AG04450 (cell line): ENCODE results near the gene FANCC. TPM values are rescaled to one million over a fixed set of nuclear protein-coding genes. Genes with fewer than 3 reads are reported as not detected.

ENCODE experiments used
- CTCF ChIA-PET: fragments of 300-600, 350-600 bp; formaldehyde crosslinking; extraction: SDS; loops from one replicate; lab custom pipeline; 2022; ENCODE audit warnings: antibody characterized with exemption, inconsistent platforms; lab: Charles Lee
- POLR2A ChIA-PET: fragments of 350-600 bp; formaldehyde crosslinking; extraction: SDS; loops from one replicate; lab custom pipeline; 2021; ENCODE audit warnings: antibody characterized with exemption, inconsistent platforms; lab: Yijun Ruan, JAX
- DNase-seq: peaks from one replicate; pipeline ENCODE4 v3.0.0-alpha.2; 2011; ENCODE audit warnings: low read depth, low spot score
- H3K27ac ChIP-seq: one replicate; pipeline ENCODE4 v1.5.1; 2012; ENCODE audit warnings: low read depth, low read length, control low read depth
- H3K27me3 ChIP-seq: one replicate; pipeline ENCODE4 v1.6.0; 2012; ENCODE audit warnings: low read length; ENCODE audit not compliant: control insufficient read depth, insufficient read depth
- H3K4me3 ChIP-seq: 2 replicates; pipeline ENCODE4 v1.5.1; 2011; ENCODE audit warnings: mild to moderate bottlenecking, low read depth, low read length, control low read depth
- H3K9me3 ChIP-seq: 2 replicates; pipeline ENCODE4 v1.5.1; 2012; ENCODE audit warnings: low read length; ENCODE audit not compliant: control insufficient read depth, insufficient read depth
- polyA plus RNA-seq: library from polyadenylated mRNA; depleted of rRNA; stranded (reverse); fragments of >200 nt; gene quantifications from 2 replicates; pipeline ENCODE4 v1.2.3, GENCODE V29; 2011
- TF ChIP-seq, protein P1 (sequence below): IDR thresholded peaks from 2 replicates; pipeline ENCODE4 v1.5.1; 2011; ENCODE audit warnings: low read depth, low read length, control low read depth, inconsistent platforms

Gene FANCC
- polyA plus RNA-seq, 1 experiment, result 10.8 TPM

DNA sequence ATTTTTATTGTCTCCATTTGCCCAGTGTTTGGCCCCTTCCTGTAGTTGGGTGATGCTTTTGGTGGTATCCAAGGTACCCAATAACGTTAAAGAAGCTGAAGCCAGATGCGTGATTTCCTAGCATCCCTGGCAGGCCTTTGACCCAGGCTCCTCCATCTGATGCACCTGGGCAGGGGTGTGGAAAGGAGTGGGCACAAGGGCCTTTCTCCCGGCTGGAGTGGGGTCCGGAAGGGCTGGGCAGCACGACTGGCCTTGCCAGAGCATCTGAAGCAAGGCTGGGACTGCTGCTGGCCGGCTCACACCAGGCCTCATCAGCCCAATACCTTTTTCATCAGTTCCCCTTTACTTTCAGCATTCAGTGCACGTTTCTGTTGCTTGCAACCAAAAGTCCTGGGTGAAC is 220.2 kb downstream of the FANCC start:
- Histone ChIP-seq H3K4me3 (no peak overlapping the region), H3K27me3 (no peaks in the 10 kb centered on the region), H3K27ac (no peak overlapping the region), H3K9me3 (peaks cover 10% of the 10 kb centered on the region; the same call in 1 of the 2 replicates)
- DNase-seq, result no peak
- ChIA-PET CTCF (interaction anchor here (1.2 to 3.2 kb wide), 2 partner anchors 30 to 34 kb away, joined by 3 to 10 read pairs; no protein-coding TSS in a partner anchor), POLR2A (no interaction called here)
- TF ChIP-seq, protein P1, sequence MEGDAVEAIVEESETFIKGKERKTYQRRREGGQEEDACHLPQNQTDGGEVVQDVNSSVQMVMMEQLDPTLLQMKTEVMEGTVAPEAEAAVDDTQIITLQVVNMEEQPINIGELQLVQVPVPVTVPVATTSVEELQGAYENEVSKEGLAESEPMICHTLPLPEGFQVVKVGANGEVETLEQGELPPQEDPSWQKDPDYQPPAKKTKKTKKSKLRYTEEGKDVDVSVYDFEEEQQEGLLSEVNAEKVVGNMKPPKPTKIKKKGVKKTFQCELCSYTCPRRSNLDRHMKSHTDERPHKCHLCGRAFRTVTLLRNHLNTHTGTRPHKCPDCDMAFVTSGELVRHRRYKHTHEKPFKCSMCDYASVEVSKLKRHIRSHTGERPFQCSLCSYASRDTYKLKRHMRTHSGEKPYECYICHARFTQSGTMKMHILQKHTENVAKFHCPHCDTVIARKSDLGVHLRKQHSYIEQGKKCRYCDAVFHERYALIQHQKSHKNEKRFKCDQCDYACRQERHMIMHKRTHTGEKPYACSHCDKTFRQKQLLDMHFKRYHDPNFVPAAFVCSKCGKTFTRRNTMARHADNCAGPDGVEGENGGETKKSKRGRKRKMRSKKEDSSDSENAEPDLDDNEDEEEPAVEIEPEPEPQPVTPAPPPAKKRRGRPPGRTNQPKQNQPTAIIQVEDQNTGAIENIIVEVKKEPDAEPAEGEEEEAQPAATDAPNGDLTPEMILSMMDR, result no peak

DNA sequence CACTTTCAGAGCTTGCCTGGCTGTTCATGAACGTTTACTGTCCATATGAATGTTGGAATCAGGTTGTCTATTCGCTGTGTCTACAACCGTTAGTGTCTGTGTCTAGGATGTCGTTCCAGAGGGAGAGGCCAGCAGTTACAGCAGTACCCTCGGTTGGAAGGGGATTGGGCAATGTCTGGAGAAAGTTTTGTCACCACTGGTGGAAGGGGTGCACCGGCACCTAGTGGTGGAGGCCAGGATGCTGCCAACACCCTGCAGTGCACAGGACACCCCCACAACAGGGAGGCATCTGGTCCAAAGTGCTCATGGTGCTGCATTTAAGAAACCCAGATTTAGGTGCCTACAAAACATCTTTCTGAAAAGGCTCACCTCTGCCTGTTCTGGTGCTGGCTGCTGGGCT is 220.7 kb downstream of the FANCC start:
- ChIA-PET POLR2A (no interaction called here), CTCF (interaction anchor here (1.5 to 3.2 kb wide), 2 partner anchors 10 to 34 kb away, joined by 6 to 10 read pairs; no protein-coding TSS in a partner anchor)
- H3K4me3 ChIP-seq, result no peak overlapping the region
- no peaks in the 10 kb centered on the region for H3K27me3 ChIP-seq
- no peak overlapping the region for H3K27ac ChIP-seq
- peaks cover 10% of the 10 kb centered on the region; the same call in 1 of the 2 replicates for H3K9me3 ChIP-seq
- TF ChIP-seq, protein P1, result 0 out of 2 replicates have a peak, but pooled peaks have one; percentile 4
- no peak for DNase-seq

DNA sequence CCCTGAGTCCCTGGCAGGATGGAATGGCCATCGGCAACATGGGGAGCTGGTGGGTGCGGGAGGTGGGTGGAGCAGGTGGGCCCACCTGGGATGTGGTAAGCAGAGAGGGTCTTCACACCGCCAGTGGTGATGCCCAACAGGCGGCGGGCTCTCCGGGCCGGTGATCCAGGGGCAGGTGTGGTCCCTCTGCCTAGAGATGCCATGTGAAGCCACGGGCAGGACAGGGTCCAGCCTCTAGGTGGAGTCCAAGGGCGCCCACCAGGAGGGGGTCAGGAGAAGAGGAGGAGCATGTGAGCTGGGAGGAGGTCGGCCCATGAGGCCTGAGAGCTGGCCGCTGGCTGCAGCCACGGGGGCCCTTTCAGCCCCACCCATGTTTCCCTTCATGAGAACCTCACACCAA is 221.1 kb downstream of the FANCC start:
- H3K27ac ChIP-seq, result no peak overlapping the region
- H3K4me3 ChIP-seq, result no peak overlapping the region
- ChIA-PET CTCF (interaction anchor here (0.7 to 1.5 kb wide), 2 partner anchors 9 to 912 kb away, joined by 4 to 6 read pairs; no protein-coding TSS in a partner anchor), POLR2A (no interaction called here)
- DNase-seq, result no peak
- TF ChIP-seq, protein P1, result no peak
- H3K27me3 ChIP-seq, result no peaks in the 10 kb centered on the region
- H3K9me3 ChIP-seq, result peaks cover 10% of the 10 kb centered on the region; the same call in 1 of the 2 replicates

DNA sequence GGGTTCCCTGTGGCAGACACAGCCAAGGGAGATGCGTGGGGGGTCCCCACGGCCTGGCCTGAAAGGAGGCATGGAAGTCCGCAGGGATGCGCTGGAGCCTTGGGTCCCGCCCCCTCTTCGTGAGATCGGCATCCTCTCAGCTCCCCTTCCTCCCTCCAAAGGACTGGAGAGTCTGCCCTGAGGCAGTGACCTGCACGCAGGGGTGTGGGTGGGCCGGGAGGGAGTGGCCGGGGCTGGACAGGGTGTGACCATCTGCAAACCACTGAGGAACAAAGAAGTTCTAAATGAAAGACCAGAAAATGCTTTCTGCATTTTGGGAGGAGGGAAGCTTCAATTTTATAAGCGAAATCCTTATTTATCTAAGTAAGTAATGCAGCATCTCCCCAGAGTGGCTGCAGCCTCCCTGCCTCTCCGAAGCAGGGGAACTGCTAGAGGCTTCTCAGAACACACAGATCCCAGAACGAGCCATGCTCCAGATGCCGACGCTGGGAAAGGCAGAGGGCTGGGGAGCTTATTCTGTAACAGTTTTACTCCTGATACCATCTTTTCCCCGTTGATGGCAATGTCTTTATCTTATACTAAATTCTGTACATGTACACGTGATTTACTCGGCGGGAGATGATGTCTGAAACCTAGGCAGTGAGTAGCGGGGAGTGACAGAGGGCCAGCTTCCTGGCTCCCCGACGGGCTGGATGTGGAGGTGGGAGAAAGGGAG is 221.7 kb downstream of the FANCC start:
- H3K27ac ChIP-seq, result no peak overlapping the region
- H3K9me3 ChIP-seq, result peaks cover 10% of the 10 kb centered on the region; the same call in 1 of the 2 replicates
- TF ChIP-seq, protein P1, result no peak
- CTCF ChIA-PET, result interaction anchor here (0.7 to 1.5 kb wide), 2 partner anchors 9 to 912 kb away, joined by 4 to 6 read pairs; no protein-coding TSS in a partner anchor
- POLR2A ChIA-PET, result interaction anchor here (0.5 kb wide), 1 partner anchor 427 kb away, joined by 3 read pairs; no protein-coding TSS in a partner anchor
- no peak for DNase-seq
- no peaks in the 10 kb centered on the region for H3K27me3 ChIP-seq
- H3K4me3 ChIP-seq, result no peak overlapping the region

DNA sequence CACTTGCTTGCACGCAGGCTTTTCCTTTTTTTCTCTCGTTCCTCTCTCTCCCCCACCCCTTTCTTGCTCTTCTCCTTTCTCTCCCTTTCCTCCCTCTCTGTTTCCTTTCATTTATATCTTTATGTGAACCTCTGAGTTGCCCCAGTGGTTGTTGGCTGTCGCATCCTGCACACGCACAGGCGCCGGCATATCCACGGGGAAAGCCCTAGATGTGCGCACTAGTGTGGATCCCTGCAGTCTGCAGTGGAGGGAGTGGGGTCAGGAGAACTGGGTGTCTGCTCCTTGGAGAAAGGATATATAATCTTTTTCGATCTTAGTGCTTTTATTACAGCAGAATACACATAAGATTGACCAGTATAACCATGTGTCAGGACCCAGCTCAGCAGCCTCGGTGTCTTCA is 223.5 kb downstream of the FANCC start:
- H3K9me3 ChIP-seq, result peaks cover 10% of the 10 kb centered on the region; the same call in 1 of the 2 replicates
- H3K27me3 ChIP-seq, result no peaks in the 10 kb centered on the region
- no peak for DNase-seq
- no peak overlapping the region for H3K27ac ChIP-seq
- no peak overlapping the region for H3K4me3 ChIP-seq
- CTCF ChIA-PET, result no interaction called here
- TF ChIP-seq, protein P1, result no peak
- POLR2A ChIA-PET, result interaction anchor here (0.6 kb wide), 1 partner anchor 1358 kb away, joined by 12 read pairs; no protein-coding TSS in a partner anchor
